HG03039 (cell line): ENCODE results near the gene CELSR3.

ENCODE experiments used
- ATAC-seq: cut with Tn5 transposase; IDR thresholded peaks from one replicate; pipeline ENCODE4 v1.9.1; 2021; ENCODE audit warnings: mild to moderate bottlenecking, moderate library complexity; ENCODE audit not compliant: unreplicated experiment

Gene CELSR3

DNA sequence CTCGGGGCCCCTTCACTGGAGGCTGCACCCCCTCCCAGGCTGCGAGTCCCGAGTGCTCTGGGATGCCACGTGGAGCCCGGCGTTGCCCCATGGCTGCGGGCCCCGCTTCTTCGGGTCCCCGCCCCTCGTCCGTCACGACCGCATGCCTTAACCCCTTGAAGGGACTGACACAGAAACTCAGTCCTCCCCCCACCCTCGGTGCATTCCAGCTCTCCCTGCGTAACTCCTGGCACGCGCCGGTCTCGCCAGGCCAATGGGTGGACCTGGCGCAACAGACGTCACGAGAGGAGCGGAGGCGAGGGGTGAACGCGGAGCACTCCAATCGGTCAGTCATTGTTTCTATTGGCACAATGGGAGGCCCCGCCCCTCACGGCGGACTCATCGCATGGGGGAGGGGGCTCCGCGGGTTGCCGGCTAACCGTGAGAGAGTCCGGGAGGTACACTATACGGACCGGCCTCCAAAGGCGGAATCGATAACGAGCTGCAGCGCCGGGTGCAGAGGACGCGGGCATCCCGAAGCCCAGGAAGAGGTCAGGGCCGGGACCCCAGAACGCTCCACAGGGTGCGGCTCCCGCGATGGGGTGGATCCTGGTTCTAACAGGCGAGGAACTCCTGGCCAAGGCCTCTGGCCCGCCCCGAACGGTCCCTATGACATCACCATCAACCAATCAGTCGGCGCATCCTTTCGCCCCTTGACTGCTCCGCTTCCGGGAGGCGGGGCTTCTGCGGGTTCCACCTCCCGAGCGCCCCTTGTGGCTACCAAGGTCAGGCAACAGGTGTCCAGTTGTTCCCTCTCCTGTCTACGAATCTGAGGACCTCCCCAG is 1.0 kb upstream of the CELSR3 start:
- peak; percentile 75 for ATAC-seq

- ATAC-seq = no peak
Measured at GRCh38 chr3:48662145-48662752, 437 bp downstream of the CELSR3 start.

- no peak for ATAC-seq
Measured at GRCh38 chr3:48661501-48662144, 1.1 kb downstream of the CELSR3 start.

DNA sequence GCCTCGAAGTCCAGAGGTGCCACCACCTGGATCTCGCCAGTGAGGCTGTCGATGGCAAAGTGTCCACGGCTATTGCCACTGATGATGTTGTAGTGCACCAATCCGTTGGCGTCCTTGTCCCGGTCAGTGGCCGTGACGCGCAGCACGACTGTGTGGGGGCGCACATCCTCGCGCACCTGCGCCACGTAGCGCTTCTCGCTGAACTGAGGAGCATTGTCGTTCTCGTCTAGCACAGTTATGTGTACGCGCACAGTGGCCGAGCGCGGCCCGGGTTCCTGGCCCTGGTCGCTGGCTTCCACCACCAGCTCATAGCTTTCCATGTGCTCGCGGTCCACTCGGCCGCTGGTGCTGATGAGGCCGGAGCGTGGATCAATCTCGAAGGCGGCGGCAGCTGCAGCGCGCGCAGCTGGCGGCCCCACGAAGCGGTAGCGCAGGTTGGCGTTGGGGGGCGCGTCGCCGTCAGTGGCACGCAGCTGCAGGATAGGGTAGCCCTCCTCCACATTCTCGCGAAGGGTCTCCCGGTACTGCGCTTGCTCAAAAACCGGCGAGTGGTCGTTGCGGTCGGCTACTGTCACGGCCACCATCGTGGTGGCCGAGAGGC is 1.8 kb downstream of the CELSR3 start:
- no peak for ATAC-seq

GRCh38 chr3:48656841-48657281 is 5.8 kb downstream of the CELSR3 start:
- ATAC-seq = no peak

DNA sequence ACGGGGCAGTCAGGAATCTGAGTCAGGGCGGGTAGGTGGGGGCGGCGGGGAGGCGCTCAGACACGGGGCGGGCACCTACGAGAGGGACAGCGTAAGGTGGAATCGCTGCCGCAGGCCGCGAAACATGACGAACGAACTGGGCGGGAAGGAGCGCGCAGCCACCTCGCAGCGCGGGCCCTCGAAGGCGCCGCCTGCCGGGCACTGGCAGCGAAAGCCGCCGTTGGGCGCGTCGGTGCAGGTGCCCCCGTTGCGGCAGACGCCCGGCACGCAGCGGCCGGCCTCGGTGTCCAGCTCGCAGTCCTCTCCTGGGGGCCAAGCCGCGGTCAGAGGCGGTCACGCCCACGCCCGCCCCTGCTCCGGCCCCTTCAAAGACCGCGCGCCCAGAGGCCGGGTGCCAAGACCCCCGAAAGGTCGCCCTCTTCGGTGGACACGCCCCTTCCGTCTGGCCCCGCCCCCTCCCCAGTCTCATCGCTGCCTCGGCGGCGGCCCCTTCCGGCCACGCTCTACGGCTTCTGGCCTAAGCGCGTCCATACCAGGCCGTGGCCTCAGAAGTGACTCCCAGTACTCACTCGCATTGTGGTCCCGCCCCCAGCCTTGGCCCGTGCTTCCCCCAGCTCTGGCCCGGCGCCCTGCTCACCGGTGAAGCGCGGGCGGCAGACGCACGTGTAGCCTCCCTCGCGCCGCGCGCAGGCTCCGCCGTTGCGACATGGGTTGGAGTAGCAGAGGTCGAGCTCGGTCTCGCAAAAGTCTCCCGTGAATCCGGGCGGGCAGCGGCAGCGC is 6.4 kb downstream of the CELSR3 start:
- ATAC-seq = no peak

DNA sequence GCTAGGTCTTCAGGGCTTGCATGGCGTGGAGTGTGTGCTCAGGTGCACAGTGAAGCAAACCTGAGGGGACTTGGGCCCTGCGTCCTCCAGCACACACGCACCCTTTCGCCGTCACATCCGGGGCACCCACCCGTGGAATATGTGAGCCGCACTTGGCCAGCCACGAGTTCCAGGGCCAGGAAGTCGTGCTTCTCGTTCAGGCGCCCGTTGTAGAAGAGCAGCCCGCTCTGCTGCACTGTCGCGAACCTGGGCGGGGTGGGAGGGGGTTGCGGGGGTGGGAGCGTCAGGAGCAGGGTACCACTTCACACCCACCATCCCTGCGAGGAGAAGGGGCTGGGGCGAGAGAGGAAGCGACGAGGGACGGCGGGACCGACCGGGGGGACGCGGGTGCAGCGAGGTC is 7.1 kb downstream of the CELSR3 start:
- ATAC-seq = no peak

DNA sequence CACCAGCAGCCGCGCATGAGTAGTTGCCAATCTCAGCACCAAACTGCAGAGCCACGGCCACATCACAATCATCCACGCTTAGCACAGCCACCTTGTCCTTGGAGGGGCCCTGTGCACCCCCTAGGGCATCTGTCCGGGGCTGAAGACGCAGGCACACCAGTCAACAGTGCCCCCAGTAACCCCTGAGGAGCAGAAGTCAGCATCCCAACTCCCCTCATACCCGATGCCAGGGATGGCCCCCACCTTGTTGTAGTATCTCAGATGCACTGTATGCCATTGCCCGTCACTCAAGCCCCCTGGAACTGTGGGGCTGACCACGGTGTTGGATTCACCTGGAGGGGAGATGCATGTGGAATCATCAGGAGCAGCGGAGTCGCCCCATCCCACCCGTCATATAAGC is 7.6 kb downstream of the CELSR3 start:
- ATAC-seq = no peak

DNA sequence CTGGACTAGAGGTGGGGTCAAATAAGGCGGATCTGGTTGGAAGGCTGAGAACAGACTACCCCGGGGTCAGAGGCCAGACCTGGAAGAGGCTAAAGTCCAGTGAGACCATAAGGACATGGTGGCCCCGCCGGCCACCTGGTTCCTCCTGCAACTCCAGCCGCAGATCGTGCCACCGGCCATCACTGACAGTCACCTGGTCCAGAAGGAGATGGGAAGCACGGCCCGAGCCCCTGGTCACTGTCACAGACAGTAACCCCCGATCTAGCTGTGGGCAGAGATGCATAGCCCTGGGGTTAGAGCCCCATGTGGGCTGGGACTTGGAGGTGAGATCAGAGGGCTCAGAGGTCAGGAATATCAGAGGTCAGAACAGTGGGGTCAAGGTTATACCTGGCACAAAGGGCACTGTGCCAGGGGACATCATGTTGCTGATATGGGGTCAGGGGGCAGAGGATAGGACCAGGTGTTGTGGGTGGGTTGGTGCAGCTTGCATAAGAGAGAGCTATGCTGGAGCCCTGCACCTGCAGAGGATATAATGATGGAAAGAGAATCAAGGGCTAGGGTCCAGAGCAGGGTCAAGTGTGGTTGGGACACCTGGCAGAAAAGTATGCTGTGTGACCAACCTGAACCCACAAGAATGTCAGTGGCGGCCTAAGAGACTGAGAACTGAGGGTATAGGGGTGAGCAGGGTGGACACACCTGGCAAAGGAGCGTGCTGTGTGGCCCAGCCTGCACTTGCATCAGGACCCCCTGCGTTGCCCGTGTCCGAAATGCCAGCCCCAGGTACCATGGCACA is 9.6 kb downstream of the CELSR3 start:
- ATAC-seq = no peak

DNA sequence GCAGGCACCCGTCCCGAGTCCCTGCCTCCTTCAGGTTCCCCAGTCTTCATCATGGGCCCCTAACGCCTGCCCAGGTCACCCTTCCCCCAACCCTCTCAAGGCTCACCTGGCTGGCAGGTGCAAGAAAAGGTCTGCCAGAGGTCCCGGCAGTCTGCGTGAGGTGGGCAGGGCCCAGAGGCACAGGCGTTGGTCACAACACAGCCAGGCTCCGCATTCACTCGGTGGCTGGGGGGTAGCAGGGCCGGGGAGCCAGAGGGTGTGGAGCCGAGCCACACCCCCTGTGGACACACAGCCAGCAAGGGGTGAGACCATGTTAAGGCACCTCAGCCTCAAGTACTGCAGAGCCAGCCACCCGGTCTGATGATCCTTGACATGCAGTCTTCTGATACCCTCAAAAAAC is 10.9 kb downstream of the CELSR3 start:
- ATAC-seq = no peak

GRCh38 chr3:48650723-48651122 is 12.0 kb downstream of the CELSR3 start:
- ATAC-seq = no peak

DNA sequence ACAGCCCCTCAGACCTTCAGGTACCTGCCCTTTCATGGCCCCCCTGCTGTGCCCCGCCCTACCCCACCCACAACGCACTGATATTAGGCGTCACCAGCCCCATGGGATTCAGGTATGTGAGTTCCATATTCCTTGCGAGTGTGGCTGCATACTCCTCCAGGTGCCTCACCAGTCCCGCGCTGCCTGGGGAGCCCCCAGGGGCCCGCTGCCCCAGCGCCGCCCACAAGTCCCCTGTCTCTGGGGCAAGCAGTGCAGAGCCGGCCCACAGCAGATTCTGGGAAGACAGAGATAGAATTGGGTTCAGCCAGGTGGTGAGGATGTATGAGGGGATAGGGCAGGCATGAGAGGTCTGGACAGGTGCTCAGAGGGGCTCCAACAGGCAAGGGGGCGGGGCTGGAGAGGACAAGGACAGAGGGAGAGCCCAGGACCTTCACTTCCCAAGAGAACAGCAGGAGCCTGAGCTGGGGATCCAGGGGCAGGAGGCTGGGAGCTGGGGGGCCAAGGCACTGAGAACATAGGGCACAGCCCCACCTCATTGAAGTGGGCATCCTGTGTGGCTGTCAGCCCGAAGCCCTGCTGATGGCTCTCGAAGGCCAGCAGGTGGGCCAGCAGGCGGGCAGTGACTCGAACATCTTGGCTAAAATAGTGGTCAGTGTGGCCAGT is 14.4 kb downstream of the CELSR3 start:
- no peak for ATAC-seq

DNA sequence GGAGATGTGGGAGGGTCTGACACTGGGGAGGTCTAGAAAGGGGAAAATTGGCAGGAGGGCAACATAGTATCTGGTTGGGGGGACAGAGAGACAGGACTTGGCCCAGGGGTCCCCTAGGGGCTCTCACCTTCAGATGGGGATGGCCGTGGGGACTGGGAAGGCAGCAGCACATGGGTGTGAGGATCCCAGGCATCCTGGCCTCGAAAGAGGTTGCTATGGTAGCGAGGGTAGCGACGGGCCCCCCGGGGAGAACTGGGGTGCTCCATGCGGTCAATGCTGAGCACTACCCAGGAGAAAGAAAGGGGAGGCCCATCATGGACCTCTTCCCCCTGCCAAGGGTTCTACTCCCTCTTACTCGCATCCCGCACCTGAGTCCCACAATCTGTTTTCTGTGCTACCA is 15.0 kb downstream of the CELSR3 start:
- ATAC-seq = no peak

- no peak for ATAC-seq
Measured at GRCh38 chr3:48644898-48645760, 17.6 kb downstream of the CELSR3 start.

- no peak for ATAC-seq
Measured at GRCh38 chr3:48642605-48643004, 20.1 kb downstream of the CELSR3 start.

DNA sequence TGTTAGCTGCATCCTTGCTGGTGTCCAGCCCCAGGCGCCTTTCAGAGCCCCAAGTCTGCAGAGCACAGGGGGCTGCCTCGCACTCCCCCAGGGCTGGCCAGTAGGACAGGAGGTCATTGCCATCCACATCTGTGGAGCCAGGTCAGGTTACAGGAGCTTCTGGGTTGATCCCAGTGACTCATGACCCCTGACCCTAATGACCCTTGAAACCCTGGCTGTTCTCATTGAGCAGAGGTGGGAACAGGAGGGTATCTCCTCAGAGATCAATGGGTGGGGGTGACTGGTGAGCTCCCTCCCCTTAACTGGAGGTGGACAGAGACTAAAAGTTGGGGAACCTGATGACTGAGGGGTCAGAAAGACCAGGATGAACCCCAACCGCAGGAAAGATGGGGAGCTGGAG is 21.3 kb downstream of the CELSR3 start:
- no peak for ATAC-seq

- ATAC-seq = no peak
Measured at GRCh38 chr3:48639944-48640606, 22.6 kb downstream of the CELSR3 start.

DNA sequence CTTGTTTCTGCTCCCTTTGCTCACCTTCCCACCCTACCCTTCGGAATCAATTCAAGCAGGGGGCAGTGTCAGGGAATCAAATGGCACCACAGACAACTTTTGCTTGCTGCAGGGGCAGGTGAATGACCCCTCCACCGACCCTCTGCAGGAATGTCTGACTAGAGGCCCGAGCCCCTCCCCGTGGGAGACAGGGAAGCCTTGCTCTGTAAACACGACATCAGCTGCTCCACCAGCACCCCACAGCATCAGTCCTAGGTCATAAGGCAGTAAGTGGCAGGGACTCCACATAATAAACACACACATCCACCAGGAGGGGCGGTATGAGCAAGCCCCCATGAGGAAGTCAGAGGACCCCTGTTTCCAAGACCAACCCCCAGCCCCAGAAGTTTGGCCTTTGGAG is 25.4 kb downstream of the CELSR3 start:
- ATAC-seq = no peak
